Measurements from ENCODE around the gene ADAM8. TPM values are rescaled to one million over a fixed set of nuclear protein-coding genes. Genes with fewer than 3 reads are reported as not detected.
"Not testable (repeated sequence)": the region's sequence is repeated elsewhere in the genome, so short reads cannot be mapped to it uniquely, and the experiment has no call there.

The ADAM8 gene
- 12.0 TPM for total RNA-seq
- long read RNA-seq, partial matches to known transcripts = 3 of 6 reads
- long read RNA-seq, other reads (novel, unspliced or antisense) = 2 of 6 reads

DNA sequence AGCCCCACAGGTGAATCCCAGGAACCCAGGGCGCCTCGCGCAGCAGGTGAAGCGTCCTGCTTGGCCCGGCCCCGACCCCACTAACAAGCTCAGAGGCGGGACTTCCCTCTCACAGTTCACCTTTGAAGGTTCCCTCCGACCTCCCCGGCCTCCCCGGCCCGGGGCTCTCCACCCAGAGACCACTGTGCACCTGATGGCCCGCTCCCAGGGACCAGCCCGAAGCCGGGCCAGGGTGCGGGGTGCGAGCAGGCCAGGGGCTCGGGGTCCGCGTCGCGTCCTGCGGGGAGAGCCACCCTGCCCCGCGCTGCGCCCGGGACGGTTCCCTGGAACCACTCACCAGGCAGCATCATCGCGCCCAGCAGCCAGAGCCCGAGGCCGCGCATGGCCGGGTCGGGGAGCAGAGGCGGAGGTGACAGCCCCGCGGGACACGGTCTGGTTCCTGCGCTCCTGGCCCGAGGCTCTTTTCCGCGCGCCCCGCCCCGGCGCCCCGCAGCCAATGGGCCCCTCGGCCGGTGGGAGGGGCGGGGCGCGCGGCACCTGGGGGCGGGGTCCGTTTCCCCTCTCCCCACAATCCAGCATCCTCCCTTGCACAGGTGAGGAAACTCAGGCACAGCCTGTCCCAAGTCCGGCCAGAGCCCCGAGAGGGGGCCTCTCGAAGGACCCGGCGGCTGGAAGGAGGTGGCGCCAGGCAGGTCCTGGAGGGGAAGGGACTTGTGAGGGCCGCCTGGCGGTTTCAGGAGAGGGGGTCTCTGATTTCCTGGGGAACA is at the start of gene ADAM8:
ADAM8 (minus strand) TSS at position 434 of the 767 bp plus-strand sequence; CDS start at position 383, 51 bp downstream.
- DNase-seq (ENCODE audit: low spot score) = no peak

- no peak for DNase-seq (ENCODE audit: low spot score)
These were observed 49.5 kb upstream of the ADAM8 start for GRCh38 chr10:133326223-133326551.

- DNase-seq (ENCODE audit: low spot score) = no peak
These were observed 49.0 kb upstream of the ADAM8 start for GRCh38 chr10:133325440-133326222.

DNA sequence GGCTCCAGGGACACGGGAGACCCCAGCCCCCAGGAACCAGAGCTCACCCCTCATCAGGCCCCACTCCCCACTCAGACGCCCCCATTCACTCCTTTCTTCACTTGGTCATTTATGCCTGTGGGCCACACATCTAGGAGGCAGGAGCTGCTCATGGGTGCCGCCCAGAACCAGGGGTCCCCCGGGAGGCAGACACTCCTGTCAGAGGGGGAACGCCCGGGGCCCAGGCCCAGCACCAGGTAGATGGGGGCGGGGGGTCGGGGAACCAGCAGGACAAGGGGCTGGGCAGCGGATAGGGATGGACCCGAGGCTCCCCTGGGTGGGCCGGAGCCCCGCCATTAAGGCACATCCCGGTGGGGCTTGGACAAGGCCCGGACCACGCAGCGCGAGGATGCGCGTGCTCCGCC is 48.2 kb upstream of the ADAM8 start:
- DNase-seq (ENCODE audit: low spot score) = peak; percentile 85

GRCh38 chr10:133324198-133324792 is 47.6 kb upstream of the ADAM8 start:
- peak; percentile 89 for DNase-seq (ENCODE audit: low spot score)

GRCh38 chr10:133322064-133322709 is 45.5 kb upstream of the ADAM8 start:
- not testable (repeated sequence) for DNase-seq (ENCODE audit: low spot score)

DNA sequence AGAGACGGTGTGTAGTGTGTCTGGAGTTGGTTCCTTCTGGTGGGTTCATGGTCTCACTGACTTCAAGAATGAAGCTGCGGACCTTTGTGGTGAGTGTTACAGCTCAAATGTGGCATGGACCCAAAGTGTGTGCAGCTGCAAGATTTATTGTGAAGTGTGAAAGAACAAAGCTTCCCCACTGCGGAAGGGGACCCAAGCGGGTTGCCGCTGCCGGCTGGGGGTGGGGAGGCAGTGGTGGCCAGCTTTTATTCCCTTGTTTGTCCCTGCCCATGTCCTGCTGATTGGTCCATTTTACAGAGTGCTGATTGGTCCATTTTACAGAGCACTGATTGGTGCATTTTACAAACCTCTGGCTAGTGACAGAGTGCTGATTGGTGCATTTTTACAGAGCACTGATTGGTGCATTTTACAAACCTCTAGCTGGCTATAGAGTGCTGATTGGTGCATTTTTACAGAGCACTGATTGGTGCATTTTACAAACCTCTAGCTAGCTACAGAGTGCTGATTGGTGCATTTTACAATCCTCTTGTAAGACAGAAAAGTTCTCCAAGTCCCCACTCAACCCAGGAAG is 44.3 kb upstream of the ADAM8 start:
- DNase-seq (ENCODE audit: low spot score) = not testable (repeated sequence)

DNA sequence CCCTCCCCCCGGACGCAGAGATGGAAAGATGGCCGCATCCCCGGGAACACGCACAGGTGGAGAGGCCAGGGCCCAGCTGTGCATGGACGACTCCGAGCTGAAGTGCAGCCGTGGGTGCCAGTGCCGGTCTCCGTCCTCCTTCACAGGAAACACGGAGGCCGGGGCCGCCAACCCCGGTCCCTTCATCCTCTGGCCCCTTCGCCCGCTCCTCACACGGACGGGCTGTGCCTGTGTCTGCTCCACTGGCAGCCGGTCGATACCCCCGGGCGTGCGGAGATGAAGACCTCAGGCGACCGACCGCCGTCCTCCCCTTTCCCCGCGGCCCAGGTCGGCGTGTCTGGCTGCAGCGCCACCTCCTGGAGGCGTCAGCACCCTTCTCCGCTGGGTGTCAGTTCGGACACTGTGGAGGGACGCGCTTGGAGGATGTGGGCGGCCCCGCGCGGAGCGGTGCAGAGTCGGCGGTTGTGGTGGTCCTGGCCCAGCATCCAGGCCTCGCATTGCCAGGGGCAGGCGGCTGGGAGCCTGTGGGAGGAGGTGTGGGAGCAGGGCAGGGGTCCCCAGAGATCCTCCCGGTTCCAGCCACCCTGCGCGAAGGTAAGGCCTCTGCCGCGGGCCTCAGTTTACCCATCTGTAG is 41.9 kb upstream of the ADAM8 start:
- DNase-seq (ENCODE audit: low spot score) = no peak

DNA sequence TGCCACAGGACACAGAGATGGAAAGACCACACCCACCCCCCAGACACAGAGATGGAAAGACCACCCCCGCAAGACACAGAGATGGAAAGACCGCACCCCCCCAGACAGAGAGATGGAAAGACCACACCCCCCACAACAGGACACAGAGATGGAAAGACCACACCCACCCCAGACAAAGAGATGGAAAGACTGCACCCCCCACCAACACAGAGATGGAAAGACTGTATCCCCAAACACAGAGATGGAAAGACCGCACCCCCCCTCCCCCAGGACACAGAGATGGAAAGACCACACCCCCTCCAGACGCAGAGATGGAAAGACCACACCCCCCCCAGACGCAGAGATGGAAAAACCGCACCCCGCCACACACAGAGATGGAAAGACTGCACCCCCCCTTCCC is 40.1 kb upstream of the ADAM8 start:
- DNase-seq (ENCODE audit: low spot score) = no peak

DNA sequence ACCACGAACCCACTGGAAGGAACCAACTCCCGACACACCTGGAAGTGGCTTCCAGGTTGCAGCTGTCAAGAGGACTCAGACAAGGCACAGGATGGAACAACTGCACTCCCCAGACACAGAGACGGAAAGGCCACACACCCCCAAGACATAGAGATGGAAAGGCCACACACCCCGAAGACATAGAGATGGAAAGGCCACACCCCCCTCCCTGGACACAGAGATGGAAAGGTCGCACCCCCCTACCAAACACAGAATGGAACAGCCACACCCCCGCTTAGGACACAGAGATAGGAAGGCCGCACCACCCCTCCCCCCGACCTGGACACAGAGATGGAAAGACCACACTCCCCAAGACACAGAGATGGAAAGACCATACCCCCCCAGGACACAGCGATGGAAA is 39.6 kb upstream of the ADAM8 start:
- DNase-seq (ENCODE audit: low spot score) = no peak

DNA sequence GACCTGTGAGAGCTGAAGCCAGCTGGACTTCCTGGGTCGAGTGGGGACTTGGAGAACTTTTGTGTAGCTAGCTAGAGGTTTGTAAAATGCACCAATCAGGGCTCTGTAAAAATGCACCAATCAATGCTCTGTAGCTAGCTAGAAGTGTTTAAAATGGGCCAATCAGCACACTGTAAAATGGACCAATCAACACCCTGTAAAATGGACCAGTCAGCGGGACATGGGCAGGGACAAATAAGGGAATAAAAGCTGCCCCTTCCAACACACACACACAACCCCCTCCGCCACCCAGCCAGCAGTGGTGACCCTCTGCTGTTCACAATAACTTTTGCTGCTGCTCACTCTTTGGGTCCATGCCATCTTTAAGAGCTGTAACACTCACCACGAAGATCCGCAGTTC is 39.2 kb upstream of the ADAM8 start:
- DNase-seq (ENCODE audit: low spot score) = no peak

DNA sequence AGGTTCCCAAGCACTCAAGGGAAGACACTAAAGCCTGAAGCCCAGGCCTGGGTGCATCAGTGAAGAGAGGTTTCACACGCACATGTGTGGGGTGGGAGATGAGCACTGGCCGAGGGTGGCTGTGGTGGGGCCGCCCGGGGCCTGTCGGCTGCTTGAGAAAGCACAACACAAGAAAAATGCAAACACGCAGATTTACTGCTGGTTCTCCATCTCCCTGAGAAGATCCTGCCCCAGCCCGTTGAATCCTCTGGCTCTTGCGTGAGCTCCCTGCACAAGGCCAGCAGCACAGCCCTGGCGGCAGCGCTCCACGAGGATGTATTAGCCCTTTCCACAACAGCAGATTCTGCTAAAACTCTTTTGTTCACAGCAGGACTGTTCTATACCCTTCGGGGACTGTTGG is 38.2 kb upstream of the ADAM8 start:
- DNase-seq (ENCODE audit: low spot score) = no peak

GRCh38 chr10:133313192-133313591 is 36.5 kb upstream of the ADAM8 start:
- no peak for DNase-seq (ENCODE audit: low spot score)

GRCh38 chr10:133312769-133313145 is 36.1 kb upstream of the ADAM8 start:
- DNase-seq (ENCODE audit: low spot score) = no peak

DNA sequence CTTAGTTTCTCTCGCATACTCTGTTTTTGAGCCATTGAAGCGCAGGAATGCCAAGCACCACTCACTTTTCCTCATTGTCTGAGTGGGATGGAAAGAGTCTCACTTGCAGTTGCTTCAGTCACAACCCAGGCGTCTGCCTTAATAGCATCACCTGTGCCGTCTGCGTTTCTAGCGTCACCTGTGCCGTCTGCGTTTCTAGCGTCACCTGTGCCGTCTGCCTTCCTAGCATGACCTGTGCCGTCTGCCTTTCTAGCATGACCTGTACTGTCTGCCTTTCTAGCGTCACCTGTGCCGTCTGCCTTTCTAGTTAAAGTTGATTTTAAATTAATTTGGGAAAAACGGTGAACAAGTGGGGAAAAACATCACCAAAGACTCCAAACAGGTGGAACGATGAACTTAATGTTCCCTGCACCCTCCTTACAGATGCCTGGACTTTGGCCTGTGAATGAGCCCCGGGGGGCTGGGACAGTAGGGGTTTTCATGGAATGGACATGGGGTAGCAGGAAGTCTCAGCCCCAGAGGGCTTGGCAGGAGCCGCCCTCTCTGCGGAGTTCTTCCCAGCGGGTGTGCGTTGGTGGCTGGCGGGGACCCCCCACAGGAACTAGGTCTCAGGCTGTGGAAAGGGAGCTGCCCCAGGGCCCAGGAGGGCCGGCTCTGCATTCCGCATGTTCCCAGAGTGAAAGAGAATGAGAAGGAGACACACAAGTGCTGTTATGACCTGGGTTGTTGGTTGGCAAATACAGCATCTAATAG is 35.5 kb upstream of the ADAM8 start:
- DNase-seq (ENCODE audit: low spot score) = no peak

DNA sequence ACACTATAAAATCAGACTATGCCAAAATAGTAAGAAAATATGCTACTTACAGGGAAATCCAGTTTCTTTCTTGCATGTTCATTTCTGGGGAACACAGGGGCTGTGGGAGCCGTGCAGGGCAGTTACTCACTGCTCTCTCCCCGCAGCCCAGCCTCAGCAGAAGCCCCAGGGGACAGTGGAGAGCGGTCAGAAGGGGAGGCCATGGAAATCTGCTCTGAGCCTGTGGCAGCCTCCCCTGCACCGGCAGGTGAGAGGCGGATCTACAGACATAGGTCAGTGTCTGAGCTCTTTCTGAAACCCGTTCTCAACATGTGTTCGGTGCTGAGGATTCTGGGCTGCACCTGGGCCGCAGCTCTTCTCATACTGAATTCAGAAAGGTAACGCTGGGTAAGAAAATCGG is 34.9 kb upstream of the ADAM8 start:
- no peak for DNase-seq (ENCODE audit: low spot score)

- DNase-seq (ENCODE audit: low spot score) = no peak
These were observed 34.1 kb upstream of the ADAM8 start for GRCh38 chr10:133310789-133311188.

DNA sequence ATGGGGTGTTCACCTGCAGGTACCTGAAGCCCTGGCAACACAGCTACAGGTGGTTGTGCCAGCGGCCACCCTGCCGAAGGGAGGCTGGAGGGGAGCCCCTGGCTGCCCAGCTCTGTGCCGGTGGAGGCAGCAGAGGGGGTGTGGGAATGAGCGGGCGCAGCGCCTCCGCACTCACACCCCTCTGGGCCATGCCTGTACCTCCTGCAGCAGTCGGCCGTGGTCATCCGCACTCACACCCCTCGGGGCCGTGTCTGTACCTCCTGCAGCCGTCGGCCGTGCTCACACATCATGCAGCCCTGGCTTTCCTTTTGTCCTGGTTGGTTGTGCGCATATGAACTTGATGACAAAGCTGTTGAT is 33.7 kb upstream of the ADAM8 start:
- no peak for DNase-seq (ENCODE audit: low spot score)

DNA sequence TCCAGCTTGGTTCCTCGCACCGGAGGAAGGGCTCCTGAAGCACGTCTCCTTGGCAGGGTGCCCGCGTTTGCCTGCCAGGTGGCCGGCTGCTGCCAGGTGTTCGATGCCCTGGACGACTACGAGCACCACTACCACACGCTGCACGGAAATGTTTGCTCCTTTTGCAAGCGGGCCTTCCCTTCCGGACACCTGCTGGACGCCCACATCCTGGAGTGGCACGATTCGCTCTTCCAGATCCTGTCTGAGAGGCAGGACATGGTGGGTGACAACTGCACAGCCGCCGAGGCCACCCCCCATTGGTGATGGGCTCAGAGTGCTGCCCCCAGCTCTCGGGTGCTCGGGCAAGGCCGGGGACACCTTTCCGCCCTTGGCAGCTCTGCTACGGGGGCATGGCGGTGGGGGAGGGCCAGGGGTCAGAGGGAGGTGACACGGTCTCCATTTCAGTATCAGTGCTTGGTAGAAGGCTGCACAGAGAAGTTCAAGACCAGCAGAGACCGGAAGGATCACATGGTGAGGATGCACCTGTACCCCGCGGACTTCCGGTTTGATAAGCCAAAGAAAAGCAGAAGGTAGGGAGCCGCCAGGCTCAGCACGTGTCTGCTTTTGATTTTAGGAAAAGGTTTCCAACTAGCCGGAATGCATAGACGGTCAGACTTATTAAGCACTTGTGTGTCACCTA is 33.2 kb upstream of the ADAM8 start:
- no peak for DNase-seq (ENCODE audit: low spot score)
